ENCODE results near the gene NEDD9.

DNA sequence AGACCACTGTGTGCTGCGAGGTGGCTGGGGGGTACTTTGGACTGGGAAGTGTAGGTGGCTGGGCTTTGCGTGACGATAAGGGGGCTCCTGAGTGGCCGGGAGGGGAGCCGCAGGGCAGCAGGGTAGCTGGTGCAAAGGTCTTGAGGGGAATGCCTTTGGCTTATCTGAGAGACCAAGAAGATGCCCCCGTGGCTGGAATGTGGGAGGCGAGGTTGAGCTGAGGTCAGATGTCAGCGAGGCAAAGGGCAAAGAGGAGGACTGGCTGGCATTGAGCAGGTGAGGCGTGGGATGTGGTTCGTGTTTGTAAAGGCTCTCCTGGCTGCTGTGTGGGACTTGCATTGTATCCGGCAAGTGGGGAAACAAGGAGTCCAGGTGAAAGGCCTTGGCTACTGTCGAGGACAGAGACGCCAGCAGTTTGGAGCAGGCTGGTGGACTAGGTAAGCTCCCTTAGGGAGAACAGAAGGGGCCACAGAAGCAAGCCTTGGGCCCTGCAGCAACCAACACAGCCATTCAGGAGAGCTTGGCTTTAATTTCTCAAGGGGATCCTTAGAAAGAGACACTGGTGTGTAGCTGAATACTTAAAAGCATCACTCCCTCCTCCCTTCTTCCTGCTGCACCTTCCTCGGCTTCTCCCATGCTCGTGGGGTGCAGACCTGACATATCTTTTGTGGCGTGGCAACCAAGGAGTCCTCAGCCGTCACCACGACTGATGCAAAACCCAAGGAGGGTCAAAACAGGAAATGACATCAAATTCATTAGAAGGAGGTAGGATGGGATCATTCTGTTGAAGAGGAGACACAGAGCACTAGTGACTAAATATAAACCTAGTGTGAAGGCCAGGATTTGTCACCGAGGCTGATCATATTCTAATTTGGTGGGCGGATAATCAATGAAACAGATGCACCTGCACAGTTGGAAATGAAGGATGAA is 67.5 kb downstream of the NEDD9 start:
- TF ChIP-seq GATA2 (IDR thresholded peaks at IDR 0.05; ENCODE audit: low read depth, low read length) (no peak), GATA3 (IDR thresholded peaks at IDR 0.05; ENCODE audit: low read depth, low read length) (no peak)

Measured in SH-SY5Y (cell line).